ENCODE results near the gene SP140L. TPM values are rescaled to one million over a fixed set of nuclear protein-coding genes. Genes with fewer than 3 reads are reported as not detected.
A peak's percentile ranks its signal among the peaks of the same experiment; 100 is the strongest.
"Not testable (repeated sequence)": the region's sequence is repeated elsewhere in the genome, so short reads cannot be mapped to it uniquely, and the experiment has no call there.

Gene SP140L
- 10 to 100 TPM in 1 of 2 donors, 1 to 10 TPM in 1; 3.6 to 15.2 TPM for total RNA-seq

- Histone ChIP-seq H3K4me1 (replicated peaks) (no peaks in the 10 kb centered on the region), H3K36me3 (no peaks in the 10 kb centered on the region), H3K27ac (peak within 1 kb of the TSS; percentile 68 to 70), H3K9me3 (no peaks in the 10 kb centered on the region), H3K27me3 (replicated peaks; ENCODE audit: insufficient read depth) (no peaks in the 10 kb centered on the region), H3K4me3 (peak within 1 kb of the TSS; percentile 21 to 29)
- WGBS, result 21% methylated on average over 11 of the region's 11 CpGs
- intact Hi-C loops (cut with DNase I), result no loop called here
- TF ChIP-seq POLR2A (IDR thresholded peaks at IDR 0.05) (no peak), CTCF (IDR thresholded peaks at IDR 0.05) (no peak), POLR2AphosphoS5 (IDR thresholded peaks at IDR 0.05) (peak; percentile 37)
- peak; percentile 38 for DNase-seq (ENCODE audit: low spot score)
These were observed at the start of gene SP140L for GRCh38 chr2:230326453-230327417. TSS of gene SP140L (plus strand) at chr2:230327193. CDS start at chr2:230327270, 77 bp downstream.

GRCh38 chr2:230282936-230283335, 44.1 kb upstream of the SP140L start:
- no peaks in the 10 kb centered on the region for H3K36me3 ChIP-seq
- H3K4me3 ChIP-seq, result no peak overlapping the region
- no peak overlapping the region for H3K27ac ChIP-seq
- WGBS, result 93% methylated on average over 2 of the region's 2 CpGs
- no peak for DNase-seq (ENCODE audit: low spot score)
- no peak for TF ChIP-seq POLR2A (IDR thresholded peaks at IDR 0.05)
- TF ChIP-seq POLR2AphosphoS5 (IDR thresholded peaks at IDR 0.05), result no peak
- no peak for TF ChIP-seq CTCF (IDR thresholded peaks at IDR 0.05)
- no peaks in the 10 kb centered on the region for H3K4me1 ChIP-seq (replicated peaks)
- no peaks in the 10 kb centered on the region for H3K9me3 ChIP-seq
- intact Hi-C loops (cut with DNase I), result no loop called here
- no peaks in the 10 kb centered on the region for H3K27me3 ChIP-seq (replicated peaks; ENCODE audit: insufficient read depth)

GRCh38 chr2:230286048-230286447, 40.9 kb upstream of the SP140L start:
- H3K36me3 ChIP-seq, result no peaks in the 10 kb centered on the region
- intact Hi-C loops (cut with DNase I), result no loop called here
- WGBS, result 73% methylated on average over 3 of the region's 3 CpGs

GRCh38 chr2:230289311-230289710, 37.7 kb upstream of the SP140L start:
- H3K9me3 ChIP-seq; H3K27me3 ChIP-seq (replicated peaks; ENCODE audit: insufficient read depth); H3K4me3 ChIP-seq; intact Hi-C loops (cut with DNase I); DNase-seq (ENCODE audit: low spot score); H3K36me3 ChIP-seq; H3K27ac ChIP-seq; H3K4me1 ChIP-seq (replicated peaks): not testable (repeated sequence)
- WGBS, result 87% methylated on average over 4 of the region's 4 CpGs

More at GRCh38 chr2:230286048-230286447, 40.9 kb upstream of the SP140L start:
- no peak overlapping the region for H3K27ac ChIP-seq
- no peak for DNase-seq (ENCODE audit: low spot score)
- H3K9me3 ChIP-seq, result no peaks in the 10 kb centered on the region
- no peaks in the 10 kb centered on the region for H3K27me3 ChIP-seq (replicated peaks; ENCODE audit: insufficient read depth)
- no peaks in the 10 kb centered on the region for H3K4me1 ChIP-seq (replicated peaks)
- H3K4me3 ChIP-seq, result no peak overlapping the region
- TF ChIP-seq CTCF (IDR thresholded peaks at IDR 0.05) (no peak), POLR2A (IDR thresholded peaks at IDR 0.05) (no peak), POLR2AphosphoS5 (IDR thresholded peaks at IDR 0.05) (no peak)

GRCh38 chr2:230295192-230295591, 31.8 kb upstream of the SP140L start:
- 86% methylated on average over 6 of the region's 6 CpGs for WGBS
- intact Hi-C loops (cut with DNase I), result no loop called here
- no peaks in the 10 kb centered on the region for H3K4me1 ChIP-seq (replicated peaks)
- no peaks in the 10 kb centered on the region for H3K27me3 ChIP-seq (replicated peaks; ENCODE audit: insufficient read depth)
- no peaks in the 10 kb centered on the region for H3K9me3 ChIP-seq
- H3K27ac ChIP-seq, result no peak overlapping the region
- H3K4me3 ChIP-seq, result no peak overlapping the region
- no peaks in the 10 kb centered on the region for H3K36me3 ChIP-seq
- no peak for DNase-seq (ENCODE audit: low spot score)
- no peak for TF ChIP-seq CTCF (IDR thresholded peaks at IDR 0.05)
- TF ChIP-seq POLR2A (IDR thresholded peaks at IDR 0.05), result no peak
- TF ChIP-seq POLR2AphosphoS5 (IDR thresholded peaks at IDR 0.05), result no peak

Measured in prostate gland (tissue), 2 donors.